Measurements from ENCODE around the gene EFNA5. TPM values are rescaled to one million over a fixed set of nuclear protein-coding genes. Genes with fewer than 3 reads are reported as not detected.

Gene EFNA5
- total and polyA plus RNA-seq, 2 of the 8 experiments (the other 6 are each of a cell fraction or from before 2014, with no cell fraction given): 9.6 to 21.8 TPM

- CTCF ChIA-PET (ENCODE audit: partially characterized antibody): interaction anchor here (0.6 to 0.9 kb wide), 2 partner anchors 9 to 523 kb away, joined by 3 to 5 read pairs; no protein-coding TSS in a partner anchor
- Histone ChIP-seq H2AFZ (ENCODE audit: low read length) (no peak overlapping the region), H4K91ac (replicated peaks; ENCODE audit: insufficient read length, low read length) (no peak overlapping the region)
- TF ChIP-seq, protein P1, sequence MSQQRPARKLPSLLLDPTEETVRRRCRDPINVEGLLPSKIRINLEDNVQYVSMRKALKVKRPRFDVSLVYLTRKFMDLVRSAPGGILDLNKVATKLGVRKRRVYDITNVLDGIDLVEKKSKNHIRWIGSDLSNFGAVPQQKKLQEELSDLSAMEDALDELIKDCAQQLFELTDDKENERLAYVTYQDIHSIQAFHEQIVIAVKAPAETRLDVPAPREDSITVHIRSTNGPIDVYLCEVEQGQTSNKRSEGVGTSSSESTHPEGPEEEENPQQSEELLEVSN (IDR thresholded peaks at IDR 0.05): no peak
- TF ChIP-seq ZNF274 (IDR thresholded peaks at IDR 0.05; ENCODE audit: borderline replicate concordance, extremely low read depth, low read length) (no peak), EGR1 (IDR thresholded peaks at IDR 0.05; ENCODE audit: borderline replicate concordance, low read depth, low read length) (no peak), RXRA (IDR thresholded peaks at IDR 0.05; ENCODE audit: insufficient read depth, low read depth, low read length) (no peak), POU5F1 (IDR thresholded peaks at IDR 0.05; ENCODE audit: low read depth, low read length) (no peak), CEBPB (IDR thresholded peaks at IDR 0.05; ENCODE audit: low read depth, low read length) (no peak), NRF1 (IDR thresholded peaks at IDR 0.05; ENCODE audit: low read depth, low read length) (no peak), EZH2 (IDR thresholded peaks at IDR 0.05; ENCODE audit: low read depth, low read length, severe bottlenecking) (no peak), CREB1 (IDR thresholded peaks at IDR 0.05) (no peak)
- TF ChIP-seq, protein P2, sequence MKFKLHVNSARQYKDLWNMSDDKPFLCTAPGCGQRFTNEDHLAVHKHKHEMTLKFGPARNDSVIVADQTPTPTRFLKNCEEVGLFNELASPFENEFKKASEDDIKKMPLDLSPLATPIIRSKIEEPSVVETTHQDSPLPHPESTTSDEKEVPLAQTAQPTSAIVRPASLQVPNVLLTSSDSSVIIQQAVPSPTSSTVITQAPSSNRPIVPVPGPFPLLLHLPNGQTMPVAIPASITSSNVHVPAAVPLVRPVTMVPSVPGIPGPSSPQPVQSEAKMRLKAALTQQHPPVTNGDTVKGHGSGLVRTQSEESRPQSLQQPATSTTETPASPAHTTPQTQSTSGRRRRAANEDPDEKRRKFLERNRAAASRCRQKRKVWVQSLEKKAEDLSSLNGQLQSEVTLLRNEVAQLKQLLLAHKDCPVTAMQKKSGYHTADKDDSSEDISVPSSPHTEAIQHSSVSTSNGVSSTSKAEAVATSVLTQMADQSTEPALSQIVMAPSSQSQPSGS (IDR thresholded peaks at IDR 0.05; ENCODE audit: low read length): no peak
These were observed 289.4 kb downstream of the EFNA5 start for GRCh38 chr5:107381189-107381856.

More at GRCh38 chr5:107381189-107381856, 289.4 kb downstream of the EFNA5 start:
- Histone ChIP-seq H3K4ac (replicated peaks; ENCODE audit: insufficient read length, low read depth, low read length) (no peak overlapping the region), H3K27ac (ENCODE audit: low read depth, low read length) (no peak overlapping the region), H2BK20ac (ENCODE audit: low read length) (no peak overlapping the region), H3K79me1 (ENCODE audit: low read depth, low read length) (no peaks in the 10 kb centered on the region), H3K9ac (replicated peaks in 1 of 4; ENCODE audit: extremely low read depth in 1 of 4, low read depth in 3 of 4, low read length in 3 of 4) (no peak overlapping the region), H2BK120ac (replicated peaks; ENCODE audit: low read depth, low read length) (no peak overlapping the region), H2BK12ac (ENCODE audit: low read depth, low read length) (no peak overlapping the region), H2BK5ac (ENCODE audit: low read depth, low read length) (no peak overlapping the region; the same call in 1 of the 2 replicates), H3K23ac (ENCODE audit: insufficient read length) (no peak overlapping the region), H3K23me2 (ENCODE audit: low read depth, low read length) (no peaks in the 10 kb centered on the region), H3K4me3 (ENCODE audit: extremely low read depth in 1 of 4, insufficient read depth in 2 of 4, low read depth in 3 of 4, low read length in 4 of 4) (no peak overlapping the region), H4K5ac (ENCODE audit: insufficient read length, low read depth, low read length) (no peak overlapping the region), H3K36me3 (ENCODE audit: control insufficient read depth in 2 of 4, insufficient read depth in 4 of 4, low read length in 3 of 4) (no peaks in the 10 kb centered on the region), H3K18ac (ENCODE audit: extremely low read depth, low read length) (no peak overlapping the region), H2BK15ac (ENCODE audit: low read length) (no peak overlapping the region), H3K9me3 (ENCODE audit: insufficient read depth in 2 of 2, low read depth in 1 of 2, low read length in 1 of 2) (no peaks in the 10 kb centered on the region), H3K4me1 (replicated peaks in 1 of 4; ENCODE audit: control insufficient read depth in 3 of 4, insufficient read depth in 4 of 4, low read length in 3 of 4) (peaks cover 0 to 7% (median 3%) of the 10 kb centered on the region in 4 experiments; a peak in 3 of 7 replicates), H4K20me1 (replicated peaks in 1 of 2; ENCODE audit: control insufficient read depth in 1 of 2, insufficient read depth in 2 of 2, low read length in 2 of 2) (no peaks in the 10 kb centered on the region), H4K8ac (ENCODE audit: extremely low read depth, insufficient read depth, low read length) (no peak overlapping the region), H3K27me3 (replicated peaks in 1 of 4; ENCODE audit: control insufficient read depth in 3 of 4, extremely low read depth in 1 of 4, insufficient read depth in 3 of 4, low read length in 3 of 4) (no peaks in the 10 kb centered on the region), H3K4me2 (ENCODE audit: insufficient read depth in 1 of 2, low read depth in 2 of 2, low read length in 2 of 2) (no peak overlapping the region), H3K79me2 (ENCODE audit: control insufficient read depth in 1 of 2, insufficient read depth in 2 of 2, low read length in 2 of 2) (no peaks in the 10 kb centered on the region), H3K56ac (replicated peaks; ENCODE audit: insufficient read length, low read depth, low read length) (no peak overlapping the region), H2AK5ac (ENCODE audit: low read depth, low read length) (no peak overlapping the region), H3K14ac (ENCODE audit: insufficient read length) (no peak overlapping the region)
- FAIRE-seq: no peak
- WGBS, 2 experiments (ENCODE audit: extremely low coverage in 1 of 2, insufficient coverage in 1 of 2, insufficient read length in 1 of 2, insufficient replicate concordance in 2 of 2, low coverage in 1 of 2, low lambda C conversion rate in 2 of 2, missing lambda C conversion rate in 1 of 2): 93% methylated on average over 13 of the region's 13 CpGs; no CpG with 5 or more reads in 1 of the 2 experiments
- DNase-seq (ENCODE audit: low read depth in 1 of 2, low spot score in 2 of 2): no peak
- POLR2A ChIA-PET (ENCODE audit: partially characterized antibody): no interaction called here

Measured in H1 (cell line).